Stimulated activated CD8-positive, alpha-beta memory T cell treated with anti-CD3 and anti-CD28 coated beads, Interleukin-2, amount 100 ng/mL, for 1 hour (primary cell): ENCODE data around the gene MLC1.

Source experiments
- DNase-seq, 2 donors: peaks; one replicate each; pipeline ENCODE4 v3.0.0-alpha.2; 2020; ENCODE audit warnings: low read depth in 2 of 2

MLC1 gene

DNA sequence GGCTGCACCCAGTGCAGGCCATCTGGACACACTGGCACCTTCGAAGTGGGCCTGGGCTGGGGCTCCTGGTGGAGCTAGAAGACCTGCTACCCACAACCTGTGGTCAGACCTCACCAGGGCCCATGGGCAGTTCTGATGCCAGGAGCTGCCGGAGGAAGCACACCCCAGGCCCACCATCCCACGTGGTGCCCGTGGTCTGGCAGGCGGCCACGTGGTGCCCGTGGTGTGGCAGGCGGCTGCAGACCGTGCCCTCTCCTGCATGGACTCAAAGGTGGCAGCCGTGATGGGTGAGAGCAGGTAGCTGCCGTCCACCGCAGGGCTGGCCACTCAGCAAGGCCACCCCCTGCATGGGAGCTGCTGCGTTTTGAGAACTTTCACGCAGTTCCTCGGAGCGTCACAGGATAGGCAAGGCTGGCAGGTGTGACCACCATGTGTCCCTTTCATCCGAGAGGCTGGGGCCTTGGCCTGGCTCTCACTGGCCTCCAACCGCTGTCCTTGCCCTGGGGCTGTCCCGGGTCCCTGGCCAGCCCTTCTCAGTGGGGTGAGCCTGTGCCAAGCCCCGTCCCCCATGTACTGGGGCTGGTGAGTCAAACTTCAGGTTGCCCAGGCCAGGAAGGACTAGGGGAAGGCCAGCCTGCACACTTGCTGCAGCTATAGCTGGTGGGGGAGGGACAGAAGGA, 68.8 kb downstream of the MLC1 start:
- no peak for DNase-seq

GRCh38 chr22:50015451-50016307, 69.5 kb downstream of the MLC1 start:
- DNase-seq: no peak

GRCh38 chr22:50014655-50015401, 70.4 kb downstream of the MLC1 start:
- DNase-seq: no peak

- DNase-seq: no peak
These were observed 71.1 kb downstream of the MLC1 start for GRCh38 chr22:50014053-50014501.

GRCh38 chr22:50012211-50013181, 72.7 kb downstream of the MLC1 start, which contains the start of gene IL17REL:
Gene IL17REL, minus strand, starts transcription at chr22:50012765. Its CDS starts 119 bp downstream, at chr22:50012646.
- DNase-seq: no peak

DNA sequence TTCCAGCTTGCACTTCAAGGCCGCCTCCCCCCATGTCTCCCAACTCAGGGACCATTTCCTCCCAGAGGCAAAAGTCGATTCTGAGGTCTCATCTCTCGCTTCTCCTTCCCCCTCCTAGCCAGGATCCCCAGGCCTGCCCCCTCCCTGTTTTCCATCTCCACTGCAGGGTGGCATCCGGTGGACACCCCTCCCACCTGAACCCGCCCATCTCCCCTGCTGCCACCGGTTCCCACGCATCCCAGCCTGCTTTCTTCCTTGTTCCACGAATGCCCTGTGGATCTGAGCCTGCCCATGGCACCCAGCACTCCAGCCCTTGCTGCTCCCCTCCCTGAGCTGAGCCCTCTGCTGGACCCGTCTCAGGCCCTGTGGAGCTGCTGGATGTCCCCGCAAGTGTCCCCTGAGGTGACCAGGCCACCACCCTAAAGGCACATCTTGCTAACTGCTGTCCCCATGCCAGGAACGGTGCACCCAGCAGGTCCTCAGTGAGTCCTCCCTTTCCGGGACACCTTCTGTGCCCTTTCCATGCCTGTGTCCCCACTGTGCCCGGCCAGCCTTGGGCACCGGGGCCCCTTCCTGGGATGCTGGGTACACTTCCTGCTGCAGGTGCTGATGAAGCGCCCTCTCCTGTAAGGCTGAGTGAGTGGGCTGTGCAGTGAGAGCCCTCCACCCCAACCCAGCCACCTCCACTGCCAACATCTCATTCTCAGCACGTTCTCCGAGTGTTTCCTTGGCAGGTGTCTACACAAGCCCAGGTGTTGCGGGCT, 73.6 kb downstream of the MLC1 start:
- DNase-seq: no peak

GRCh38 chr22:50010676-50011446, 74.4 kb downstream of the MLC1 start:
- peak in 1 of 2 donors; percentile 57 for DNase-seq

DNA sequence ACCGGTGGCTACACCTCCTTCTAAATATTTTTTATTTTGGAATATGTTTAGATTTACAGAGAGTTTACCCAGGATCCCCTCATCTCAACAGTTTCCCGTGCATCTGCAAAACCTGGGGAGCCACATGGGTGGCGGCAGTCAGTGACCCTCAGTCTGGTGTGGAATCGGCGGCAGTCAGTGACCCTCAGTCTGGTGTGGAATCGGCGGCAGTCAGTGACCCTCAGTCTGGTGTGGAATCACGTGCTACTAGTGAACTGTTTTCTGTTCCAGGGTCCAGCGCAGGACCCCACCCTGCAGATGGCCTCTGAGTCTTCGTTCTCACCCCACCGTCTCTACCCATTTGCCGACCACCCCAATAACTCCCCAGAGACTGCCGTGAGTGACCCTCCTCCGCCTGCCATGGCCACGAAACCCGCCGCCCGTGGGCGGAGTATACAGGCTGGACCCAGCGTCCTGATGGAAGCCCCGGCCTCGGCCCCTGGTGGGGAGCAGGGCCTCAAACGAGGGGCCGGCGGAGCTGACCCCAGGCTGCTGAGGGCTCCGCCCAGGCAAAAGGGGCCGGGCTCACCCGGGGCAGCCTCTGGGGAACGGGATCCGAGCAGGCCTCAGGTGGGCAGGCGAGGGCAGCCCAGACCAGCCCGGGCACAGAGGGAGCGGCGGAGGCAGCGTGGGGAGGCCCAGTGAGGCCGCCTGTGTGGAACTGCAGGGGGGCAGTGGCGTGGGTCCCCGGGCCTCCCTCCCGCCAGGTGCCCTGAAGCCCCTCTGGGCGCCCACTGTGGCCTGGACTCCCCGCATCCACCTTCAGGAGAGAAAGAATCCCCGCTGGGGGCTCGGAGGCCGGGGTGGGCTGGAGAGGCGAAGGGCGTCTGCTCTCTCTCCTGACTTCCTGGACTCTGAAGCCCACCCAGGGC, 75.2 kb downstream of the MLC1 start:
- DNase-seq: no peak
